HAP-1 (cell line): ENCODE results near the gene PYGO2.
"Not testable (repeated sequence)": the region's sequence is repeated elsewhere in the genome, so short reads cannot be mapped to it uniquely, and the experiment has no call there.

ENCODE experiments used
- DNase-seq, 2 experiments: peaks; one replicate each; pipeline ENCODE4 v3.0.0-alpha.2; 2016 to 2020; ENCODE audit warnings: low spot score in 2 of 2
- H3K27me3 ChIP-seq: fragments of 250-450 bp; sonication (Bioruptor Pico); 2 replicates; pipeline ENCODE4 v1.5.1; 2020; ENCODE audit warnings: low read depth, mild to moderate bottlenecking, moderate library complexity
- H3K36me3 ChIP-seq: fragments of 250-450 bp; sonication (Bioruptor Pico); replicated peaks from 2 replicates; pipeline ENCODE4 v1.5.1; 2020; ENCODE audit warnings: mild to moderate bottlenecking
- H3K4me1 ChIP-seq: fragments of 250-450 bp; sonication (Bioruptor Pico); 2 replicates; pipeline ENCODE4 v1.5.1; 2020; ENCODE audit warnings: mild to moderate bottlenecking
- H3K4me3 ChIP-seq: fragments of 250-450 bp; sonication (Bioruptor Pico); 2 replicates; pipeline ENCODE4 v1.5.1; 2020; ENCODE audit warnings: mild to moderate bottlenecking, moderate library complexity
- H3K9me3 ChIP-seq: fragments of 250-450 bp; sonication (Bioruptor Pico); 2 replicates; pipeline ENCODE4 v1.5.1; 2020; ENCODE audit warnings: mild to moderate bottlenecking, moderate library complexity
- in situ Hi-C: fragments of 300-500 bp; cut with MboI; formaldehyde crosslinking; loops from 3 replicates; pipeline ENCODE4 v1.14.3; 2020; ENCODE audit warnings: low sequenced_read_pairs, inconsistent platforms, mixed read lengths

Gene PYGO2

GRCh38 chr1:154995301-154995983 lies 33.9 kb upstream of the PYGO2 start:
- H3K27me3 ChIP-seq, H3K9me3 ChIP-seq, H3K4me3 ChIP-seq: not testable (repeated sequence)
- H3K36me3 ChIP-seq = peaks cover 12% of the 10 kb centered on the region
- DNase-seq = peak; percentile 56 to 83
- peaks cover 15% of the 10 kb centered on the region for H3K4me1 ChIP-seq
- in situ Hi-C loops = loop anchor here (5.0 kb wide), 1 partner anchor 67 kb away; the partner anchor contains the start of gene EFNA4

GRCh38 chr1:154994591-154994990 lies 33.0 kb upstream of the PYGO2 start:
- Histone ChIP-seq H3K36me3 (peaks cover 20% of the 10 kb centered on the region), H3K4me1 (peaks cover 9% of the 10 kb centered on the region), H3K9me3 (no peaks in the 10 kb centered on the region), H3K27me3 (no peaks in the 10 kb centered on the region), H3K4me3 (no peak overlapping the region)
- no peak for DNase-seq
- in situ Hi-C loops = no loop called here

- Histone ChIP-seq H3K36me3 (peaks cover 24% of the 10 kb centered on the region), H3K4me3 (no peak overlapping the region), H3K27me3 (no peaks in the 10 kb centered on the region), H3K4me1 (peaks cover 8% of the 10 kb centered on the region), H3K9me3 (no peaks in the 10 kb centered on the region)
- DNase-seq = no peak
- in situ Hi-C loops = no loop called here
Measured at GRCh38 chr1:154994269-154994587, 32.6 kb upstream of the PYGO2 start.

- H3K4me3 ChIP-seq = no peak within 1 kb of the TSS
- no peak for DNase-seq
- in situ Hi-C loops = no loop called here
Measured at GRCh38 chr1:154993572-154994268, 32.1 kb upstream of the PYGO2 start, which contains the start of gene LENEP. TSS of gene LENEP (plus strand) at chr1:154993586. CDS start at chr1:154993608, 22 bp downstream.

GRCh38 chr1:154992721-154993571 lies 31.4 kb upstream of the PYGO2 start:
- Histone ChIP-seq H3K9me3 (no peaks in the 10 kb centered on the region), H3K36me3 (peaks cover 37% of the 10 kb centered on the region), H3K27me3 (no peaks in the 10 kb centered on the region), H3K4me3 (no peak overlapping the region), H3K4me1 (peaks cover 2% of the 10 kb centered on the region; the same call in 1 of the 2 replicates)
- no peak for DNase-seq
- in situ Hi-C loops = no loop called here

More at GRCh38 chr1:154993572-154994268, 32.1 kb upstream of the PYGO2 start, which contains the start of gene LENEP:
- Histone ChIP-seq H3K36me3 (peaks cover 29% of the 10 kb centered on the region), H3K9me3 (no peaks in the 10 kb centered on the region), H3K4me1 (peaks cover 3% of the 10 kb centered on the region), H3K27me3 (no peaks in the 10 kb centered on the region)

GRCh38 chr1:154990276-154990675 lies 28.7 kb upstream of the PYGO2 start:
- H3K36me3 ChIP-seq = peaks cover 54% of the 10 kb centered on the region
- no peak overlapping the region for H3K4me3 ChIP-seq
- in situ Hi-C loops = no loop called here
- H3K4me1 ChIP-seq = no peaks in the 10 kb centered on the region
- no peaks in the 10 kb centered on the region for H3K27me3 ChIP-seq
- no peak for DNase-seq
- no peaks in the 10 kb centered on the region for H3K9me3 ChIP-seq

- H3K4me3 ChIP-seq = no peak overlapping the region
- in situ Hi-C loops = no loop called here
- no peaks in the 10 kb centered on the region for H3K27me3 ChIP-seq
- H3K36me3 ChIP-seq = peaks cover 54% of the 10 kb centered on the region
- DNase-seq = no peak
- no peaks in the 10 kb centered on the region for H3K9me3 ChIP-seq
- H3K4me1 ChIP-seq = peaks cover under 1% of the 10 kb centered on the region; the same call in 1 of the 2 replicates
Measured at GRCh38 chr1:154989195-154989860, 27.7 kb upstream of the PYGO2 start.

- Histone ChIP-seq H3K9me3 (no peaks in the 10 kb centered on the region), H3K27me3 (no peaks in the 10 kb centered on the region), H3K36me3 (peaks cover 54% of the 10 kb centered on the region), H3K4me3 (no peak overlapping the region), H3K4me1 (peaks cover 4% of the 10 kb centered on the region; the same call in 1 of the 2 replicates)
- DNase-seq = no peak
- in situ Hi-C loops = no loop called here
Measured at GRCh38 chr1:154988058-154988954, 26.7 kb upstream of the PYGO2 start.

GRCh38 chr1:154987326-154987725 lies 25.7 kb upstream of the PYGO2 start:
- Histone ChIP-seq H3K36me3 (peaks cover 48% of the 10 kb centered on the region), H3K4me3 (no peak overlapping the region), H3K9me3 (no peaks in the 10 kb centered on the region), H3K4me1 (peaks cover 8% of the 10 kb centered on the region), H3K27me3 (no peaks in the 10 kb centered on the region)
- in situ Hi-C loops = no loop called here
- no peak for DNase-seq

GRCh38 chr1:154986736-154987135 lies 25.2 kb upstream of the PYGO2 start:
- DNase-seq, H3K9me3 ChIP-seq, H3K4me3 ChIP-seq, in situ Hi-C loops, H3K27me3 ChIP-seq: not testable (repeated sequence)
- H3K36me3 ChIP-seq = peaks cover 47% of the 10 kb centered on the region
- peaks cover 13% of the 10 kb centered on the region for H3K4me1 ChIP-seq

- DNase-seq = peak in 1 of 2 experiments; percentile 55
- Histone ChIP-seq H3K4me3 (peak overlapping the region; percentile 55), H3K4me1 (peaks cover 13% of the 10 kb centered on the region), H3K36me3 (peaks cover 50% of the 10 kb centered on the region), H3K9me3 (no peaks in the 10 kb centered on the region), H3K27me3 (no peaks in the 10 kb centered on the region)
- in situ Hi-C loops = no loop called here
Measured at GRCh38 chr1:154983776-154984466, 22.3 kb upstream of the PYGO2 start.
